GM19324 (cell line): ENCODE data around the gene MZT2A.
"Not testable (repeated sequence)": the region's sequence is repeated elsewhere in the genome, so short reads cannot be mapped to it uniquely, and the experiment has no call there.

Experiments
- ATAC-seq: cut with Tn5 transposase; IDR thresholded peaks from one replicate; pipeline ENCODE4 v1.9.1; 2021; ENCODE audit warnings: mild to moderate bottlenecking, moderate library complexity; ENCODE audit not compliant: unreplicated experiment, low FRiP score

The MZT2A gene

DNA sequence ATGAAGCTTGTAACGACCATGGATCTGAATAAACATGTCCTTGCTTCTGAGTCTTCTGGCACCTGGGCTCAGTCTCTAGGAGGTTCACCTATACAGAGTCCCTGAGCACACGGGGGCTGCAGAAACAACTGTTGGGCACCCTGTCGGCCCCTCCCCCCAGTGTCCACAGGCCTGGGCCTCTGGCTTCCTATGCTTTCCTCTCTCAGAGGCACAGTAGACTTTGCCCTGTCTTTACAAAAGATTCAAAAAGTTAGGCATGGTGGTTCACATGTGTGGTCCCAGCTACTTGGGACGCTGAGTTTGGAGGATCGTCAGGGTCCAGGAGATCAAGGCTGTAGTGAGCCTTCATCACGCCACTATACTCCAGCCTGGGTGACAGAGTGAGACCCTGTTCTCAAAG lies 29.3 kb upstream of the MZT2A start:
- not testable (repeated sequence) for ATAC-seq

DNA sequence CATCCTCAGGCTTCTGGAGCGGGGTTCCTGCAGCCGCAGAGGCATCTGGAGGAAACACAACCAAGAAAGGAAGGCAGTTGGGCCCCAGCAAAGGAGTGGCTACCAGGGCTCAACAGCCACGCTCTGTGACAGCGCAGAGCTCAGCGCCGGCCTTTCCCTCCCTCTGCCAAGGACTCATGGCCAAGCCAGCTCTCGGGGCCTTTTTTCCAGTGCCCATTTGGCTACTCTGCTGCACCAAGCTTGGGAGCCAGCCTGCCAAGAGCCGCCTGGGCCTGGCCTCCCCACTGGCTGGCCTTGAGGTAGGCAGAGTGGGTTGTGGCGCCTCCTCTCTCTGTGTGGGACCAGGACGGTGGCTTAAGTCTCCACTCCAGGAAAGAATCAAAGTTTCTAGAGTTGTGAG lies 28.3 kb upstream of the MZT2A start:
- ATAC-seq = no peak

DNA sequence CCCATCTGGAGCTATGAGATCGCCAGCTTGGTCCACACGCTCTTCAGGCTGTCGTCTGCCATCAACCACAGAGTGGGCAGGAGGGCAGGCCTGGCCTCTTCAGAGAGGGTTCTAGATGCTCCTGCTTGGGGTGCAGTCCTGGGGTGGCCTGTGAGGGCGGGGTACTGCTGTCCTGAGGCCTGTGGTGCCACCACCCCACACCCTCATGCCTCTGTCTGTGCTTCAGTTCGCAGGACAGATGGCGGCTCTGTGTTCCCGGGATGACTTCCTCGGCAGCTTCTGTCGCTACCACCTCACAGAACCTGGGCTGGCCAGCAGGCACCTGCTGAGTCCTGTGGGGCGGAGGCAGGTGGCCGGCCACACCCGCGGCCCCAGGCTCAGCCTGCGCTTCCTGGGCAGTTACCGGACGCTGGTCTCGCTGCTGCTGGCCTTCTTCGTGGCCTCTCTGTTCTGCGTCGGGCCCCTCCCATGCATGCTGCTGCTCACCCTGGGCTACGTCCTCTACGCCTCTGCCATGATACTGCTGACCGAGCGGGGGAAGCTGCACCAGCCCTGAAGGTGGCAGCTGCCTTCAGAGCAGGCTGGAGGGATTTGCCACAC lies 27.8 kb upstream of the MZT2A start:
- ATAC-seq = not testable (repeated sequence)

DNA sequence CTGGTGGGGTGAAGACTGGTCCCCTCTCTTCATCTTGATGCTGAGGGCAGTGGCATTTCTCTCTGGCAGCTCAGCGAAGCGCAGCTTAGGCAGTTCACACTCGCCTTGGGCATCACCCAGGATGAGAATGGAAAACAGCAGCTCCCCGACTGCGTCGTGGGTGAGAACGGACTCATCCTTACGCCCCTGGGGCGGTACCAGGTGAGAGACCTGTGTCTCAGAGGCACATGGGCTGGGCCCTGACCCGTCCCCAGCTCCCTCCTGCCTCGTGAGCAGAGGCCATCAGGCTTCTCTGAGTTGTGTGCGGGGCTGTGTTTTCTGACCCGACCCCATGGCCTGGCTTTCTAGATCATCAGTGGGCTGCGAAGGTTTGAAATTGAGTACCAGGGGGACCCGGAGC lies 27.3 kb upstream of the MZT2A start:
- no peak for ATAC-seq

DNA sequence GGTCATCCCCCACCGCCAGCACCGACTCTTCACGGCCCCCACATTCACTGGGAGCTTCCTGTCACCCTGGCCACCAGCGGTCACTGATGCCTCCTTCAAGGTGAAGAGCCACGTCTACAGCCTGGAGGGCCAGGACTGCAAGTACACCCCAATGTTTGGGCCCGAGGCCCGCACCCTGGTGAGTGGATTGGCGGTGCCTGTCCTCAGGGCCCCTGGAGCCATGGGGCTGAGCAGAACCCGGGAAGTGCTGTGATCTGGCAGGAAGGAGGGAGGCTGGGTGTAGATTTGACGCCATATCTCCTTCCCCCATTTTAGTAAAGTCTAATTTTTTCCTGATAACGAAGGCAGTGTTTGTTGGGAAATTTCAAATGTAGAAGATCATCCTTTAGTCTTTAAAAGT lies 26.3 kb upstream of the MZT2A start:
- ATAC-seq = not testable (repeated sequence)

DNA sequence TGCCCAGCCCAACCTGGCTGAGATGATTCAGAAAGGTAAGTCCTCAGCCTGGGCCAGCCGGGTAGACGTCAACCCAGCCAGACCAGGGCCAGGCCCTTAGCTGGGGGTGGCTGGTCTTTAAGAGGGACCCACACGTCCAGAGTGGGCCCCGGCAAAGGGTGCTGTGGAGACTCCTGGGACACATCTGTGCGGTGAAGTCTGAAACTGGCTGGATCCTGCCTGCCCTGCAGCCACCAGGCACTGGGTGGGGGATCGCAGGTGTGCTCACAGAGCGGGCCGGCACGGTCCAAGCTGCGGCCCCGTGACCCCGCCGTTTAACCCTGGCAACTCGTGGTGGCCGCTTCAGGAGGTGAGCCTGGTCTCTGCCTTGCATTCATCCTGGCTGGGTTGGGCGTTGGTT lies 25.7 kb upstream of the MZT2A start:
- ATAC-seq = not testable (repeated sequence)

DNA sequence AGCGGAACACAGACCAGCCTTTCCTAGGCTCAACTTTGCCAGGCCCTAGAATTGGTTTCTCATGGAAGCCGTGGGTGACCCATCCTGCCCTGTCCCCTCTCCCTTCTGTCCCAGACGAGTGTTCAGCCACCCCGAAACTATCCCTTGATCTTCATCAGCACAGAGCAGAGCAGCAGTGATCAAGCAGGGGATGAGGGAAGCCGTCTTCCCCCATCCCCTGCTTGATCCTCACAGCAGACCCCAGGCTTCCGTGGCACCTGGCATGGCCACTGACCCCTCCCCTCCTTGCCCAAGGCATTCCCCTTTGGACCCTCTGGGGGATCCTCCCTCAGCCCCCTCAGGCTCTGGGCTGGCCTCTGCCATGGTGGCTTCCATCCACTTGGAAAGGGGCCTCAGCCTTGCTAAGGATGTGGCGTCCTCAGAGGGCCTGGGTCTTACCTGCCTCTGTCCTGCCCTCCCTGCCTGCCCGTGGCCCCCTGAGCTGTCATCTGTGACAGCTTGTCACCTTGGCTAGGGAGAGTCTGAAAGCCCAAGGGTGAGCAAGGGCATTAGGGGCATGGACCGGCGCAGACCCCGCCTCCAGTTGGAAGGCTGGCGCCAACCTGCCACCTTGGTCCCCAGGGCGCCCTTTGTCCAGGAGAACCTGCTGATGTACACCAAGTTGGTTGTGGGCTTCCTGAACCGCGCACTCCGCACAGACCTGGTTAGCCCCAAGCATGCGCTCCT lies 25.1 kb upstream of the MZT2A start:
- no peak for ATAC-seq

DNA sequence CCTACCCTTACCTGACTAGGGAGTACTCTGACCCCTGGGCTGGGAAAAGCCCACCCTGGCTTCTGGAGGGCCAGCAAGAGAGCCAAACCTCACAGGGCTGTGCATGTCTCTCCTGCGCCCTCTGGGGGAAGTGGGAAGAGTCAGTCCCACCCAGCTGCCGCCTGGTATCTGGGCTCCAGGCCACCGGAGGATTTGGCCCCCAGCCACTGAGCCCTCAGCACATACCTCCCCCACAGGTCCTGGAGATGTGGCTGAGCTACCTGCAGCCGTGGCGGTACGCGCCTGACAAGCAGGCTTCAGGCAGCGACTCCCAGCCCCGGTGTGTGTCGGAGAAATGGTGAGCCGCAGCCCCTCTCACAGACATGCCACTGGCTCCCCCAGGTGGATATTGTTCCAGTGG lies 24.4 kb upstream of the MZT2A start:
- not testable (repeated sequence) for ATAC-seq

DNA sequence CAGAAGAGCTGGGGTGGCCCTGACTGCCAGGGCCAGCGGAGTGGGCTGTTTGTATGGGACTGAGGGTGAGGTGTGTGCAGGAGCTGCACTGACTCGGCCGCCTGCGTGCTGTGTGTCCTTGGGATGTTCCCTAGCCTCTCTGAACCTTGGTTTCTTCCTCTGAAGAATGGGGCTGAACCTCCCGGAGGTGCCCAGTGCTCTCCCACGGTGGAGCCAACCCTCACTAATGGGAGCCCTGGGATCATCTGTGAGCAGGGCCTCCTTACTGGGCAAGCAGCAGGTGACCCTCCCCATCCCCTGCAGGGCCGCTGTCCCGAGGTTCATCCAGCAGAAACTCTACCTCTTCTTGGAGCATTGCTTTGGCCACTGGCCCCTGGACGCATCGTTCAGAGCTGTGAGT lies 23.8 kb upstream of the MZT2A start:
- ATAC-seq = no peak

DNA sequence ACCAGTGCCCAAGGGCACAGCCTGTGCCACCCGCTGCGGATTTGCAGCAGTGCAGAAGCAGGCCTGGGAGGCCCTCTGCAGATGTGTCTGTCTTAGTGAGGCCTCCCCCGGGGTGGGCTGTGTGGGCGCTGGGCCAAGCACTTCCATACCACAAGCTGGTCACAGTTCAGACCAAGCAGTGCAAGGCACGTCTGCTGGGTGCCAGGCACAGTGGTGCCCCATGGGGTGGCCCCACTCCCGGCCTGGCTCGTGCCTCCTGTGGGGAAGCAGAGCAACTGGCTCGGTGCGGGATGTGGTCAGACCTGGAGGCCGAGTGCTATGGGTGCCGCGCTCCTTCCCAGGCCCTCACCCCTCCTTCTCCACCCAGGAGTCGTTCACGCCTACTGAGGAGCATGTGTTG lies 23.0 kb upstream of the MZT2A start:
- not testable (repeated sequence) for ATAC-seq

DNA sequence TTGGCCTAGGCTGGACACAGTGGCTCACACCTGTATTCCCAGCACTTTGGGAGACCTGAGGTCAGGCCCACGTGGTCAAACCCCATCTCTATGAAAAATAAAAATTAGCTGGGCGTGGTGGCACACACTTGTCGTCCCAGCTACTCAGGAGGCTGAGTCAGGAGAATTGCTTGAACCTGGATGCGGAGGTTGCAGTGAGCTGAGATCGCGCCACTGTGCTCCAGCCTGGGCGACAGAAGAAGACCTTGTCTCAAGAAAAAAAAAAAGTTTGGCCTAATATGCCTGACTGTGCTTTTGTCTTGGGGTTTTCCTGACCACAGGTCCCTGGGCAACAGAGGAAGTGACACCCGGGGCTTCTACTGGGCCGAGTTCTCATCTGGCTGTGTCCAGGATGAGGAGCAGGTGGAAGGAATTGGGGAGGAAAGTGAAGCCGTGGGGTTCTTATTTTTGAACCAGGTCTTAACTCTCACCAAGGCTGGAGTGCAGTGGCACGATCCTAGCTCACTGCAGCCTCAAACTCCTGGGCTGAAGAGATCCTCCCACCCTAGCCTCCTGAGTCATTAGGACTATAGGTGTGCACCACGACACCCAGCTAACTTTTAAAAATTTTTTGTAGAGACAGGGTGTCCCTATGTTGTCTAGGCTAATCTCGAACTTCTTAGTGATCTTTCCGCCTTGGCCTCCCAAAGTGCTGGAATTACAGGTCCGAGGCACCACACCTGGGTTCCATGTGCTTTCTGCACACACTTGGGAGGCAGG lies 22.4 kb upstream of the MZT2A start:
- not testable (repeated sequence) for ATAC-seq

DNA sequence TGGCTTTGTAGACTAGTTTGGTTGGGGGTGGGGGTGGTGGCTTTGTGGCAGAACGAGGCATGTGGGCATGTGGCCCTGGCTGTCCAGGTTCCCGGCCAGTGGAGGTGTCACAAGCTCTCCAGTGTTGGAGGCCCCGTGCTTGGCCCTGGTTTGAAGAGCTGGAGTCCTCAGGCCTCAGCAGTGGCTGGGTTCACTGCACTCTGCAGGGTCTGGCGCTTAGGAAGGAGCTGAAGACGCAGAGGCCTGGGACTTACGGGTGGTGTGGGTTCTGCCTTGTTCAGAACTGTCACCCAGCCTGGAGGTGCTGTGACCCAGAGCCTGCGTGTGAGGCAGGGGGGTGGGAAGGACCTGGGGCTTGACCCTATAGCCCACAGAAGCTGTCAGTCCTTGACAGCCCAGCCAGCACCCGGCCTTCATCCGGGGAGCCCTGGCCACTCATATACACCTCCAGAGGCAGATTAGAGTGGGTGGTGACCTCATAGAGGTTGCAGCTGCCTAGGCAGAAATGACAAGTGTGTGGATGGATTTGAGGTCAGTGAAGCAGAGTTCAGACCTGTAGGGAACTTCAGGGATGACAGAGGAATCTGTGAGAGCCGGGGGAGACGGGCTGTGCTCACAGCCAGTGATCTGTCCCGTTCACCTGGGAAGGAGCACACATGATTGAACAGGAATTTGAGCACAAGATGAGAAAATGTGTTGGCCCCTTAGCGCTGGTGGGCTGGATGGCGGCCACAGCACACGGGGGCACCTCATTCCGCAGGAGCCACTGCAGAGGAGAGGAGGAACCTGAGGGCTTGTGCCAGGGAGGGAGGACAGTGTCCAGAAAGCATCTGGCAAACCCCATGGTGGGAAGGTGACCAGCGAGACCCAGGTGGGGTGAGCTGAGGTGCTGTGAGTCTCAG lies 20.0 kb upstream of the MZT2A start:
- ATAC-seq = not testable (repeated sequence)

DNA sequence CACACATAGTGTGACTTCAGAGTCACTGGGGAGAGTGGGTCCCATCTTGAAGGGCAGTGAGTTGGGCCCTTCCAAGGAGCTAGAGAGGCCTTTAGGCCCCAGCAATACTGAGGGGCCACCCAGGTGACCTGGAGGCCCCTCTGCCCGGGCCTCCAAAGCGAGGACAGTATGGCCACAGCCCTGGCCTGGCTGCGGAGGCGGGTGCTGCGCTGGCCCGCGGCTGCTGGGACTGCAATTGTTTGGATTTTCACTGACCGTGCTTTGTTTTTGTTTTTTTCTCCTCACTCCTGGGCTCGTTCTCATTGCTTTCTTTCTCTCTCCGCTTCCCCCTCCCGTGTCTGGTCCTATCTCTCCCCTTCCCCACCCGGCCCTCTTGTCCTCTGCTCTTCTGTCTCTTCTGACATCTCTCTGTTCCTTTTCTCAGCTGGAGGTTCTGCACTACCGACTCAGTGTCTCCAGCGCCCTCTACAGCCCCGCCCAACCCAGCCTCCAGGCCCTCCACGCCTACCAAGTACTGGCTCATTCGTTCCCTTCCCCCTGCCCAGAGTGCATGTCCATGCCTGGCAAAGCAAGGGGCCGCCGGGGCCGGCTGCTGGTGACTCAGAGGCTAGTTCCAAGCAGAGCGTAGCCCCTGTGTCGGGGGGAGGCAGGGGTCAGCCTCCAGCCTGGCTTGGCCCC lies 19.2 kb upstream of the MZT2A start:
- not testable (repeated sequence) for ATAC-seq

DNA sequence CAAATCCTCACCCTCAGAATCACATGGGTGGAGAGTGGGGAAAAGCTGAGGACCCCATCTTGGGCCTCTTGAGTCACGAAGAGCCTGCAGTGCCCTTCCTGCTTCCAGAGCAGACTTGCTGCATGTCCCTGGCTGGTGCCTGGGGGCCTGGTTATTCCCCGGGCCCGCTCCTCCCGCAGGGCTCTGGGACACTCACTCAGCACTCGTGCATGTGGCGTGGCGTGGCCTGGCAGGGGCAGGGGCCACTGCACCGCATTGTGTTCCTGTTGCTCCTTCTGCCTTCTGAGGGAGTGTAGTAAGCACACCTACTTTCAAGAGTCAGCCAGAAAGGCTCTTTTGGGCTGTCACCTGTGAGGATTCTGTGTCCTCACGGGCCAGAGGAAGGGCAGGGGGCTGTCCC lies 17.4 kb upstream of the MZT2A start:
- ATAC-seq = no peak

DNA sequence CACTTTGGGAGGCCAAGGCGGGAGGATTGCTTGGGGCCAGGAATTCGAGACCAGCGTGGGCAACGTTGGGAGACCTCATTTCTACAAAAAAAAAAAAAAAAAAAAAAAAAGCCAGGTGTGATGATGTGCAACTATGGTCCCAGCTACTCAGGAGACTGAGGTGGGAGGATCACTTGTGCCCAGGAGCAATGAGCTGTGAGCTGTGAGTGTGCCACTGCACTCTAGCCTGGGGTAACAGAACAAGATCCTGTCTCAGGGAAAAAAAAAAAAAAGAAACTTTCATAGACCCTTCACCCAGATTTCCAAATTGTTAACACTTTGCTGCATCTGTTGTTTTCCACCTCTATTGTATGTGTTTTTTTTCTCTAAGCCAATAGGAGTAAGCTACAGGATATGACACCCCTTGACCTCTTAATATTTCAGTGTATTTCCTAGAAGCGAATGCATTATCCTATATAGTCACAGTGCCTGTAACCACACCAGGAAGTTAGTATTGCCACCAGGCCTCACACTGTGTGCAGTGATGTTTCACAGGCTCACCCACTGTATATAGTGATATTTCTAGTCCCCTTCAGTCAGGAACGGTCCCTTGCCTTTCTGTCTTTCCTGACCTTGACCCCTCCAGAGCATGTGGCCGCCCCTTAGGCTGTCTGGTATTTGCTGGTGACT lies 12.0 kb upstream of the MZT2A start:
- not testable (repeated sequence) for ATAC-seq

DNA sequence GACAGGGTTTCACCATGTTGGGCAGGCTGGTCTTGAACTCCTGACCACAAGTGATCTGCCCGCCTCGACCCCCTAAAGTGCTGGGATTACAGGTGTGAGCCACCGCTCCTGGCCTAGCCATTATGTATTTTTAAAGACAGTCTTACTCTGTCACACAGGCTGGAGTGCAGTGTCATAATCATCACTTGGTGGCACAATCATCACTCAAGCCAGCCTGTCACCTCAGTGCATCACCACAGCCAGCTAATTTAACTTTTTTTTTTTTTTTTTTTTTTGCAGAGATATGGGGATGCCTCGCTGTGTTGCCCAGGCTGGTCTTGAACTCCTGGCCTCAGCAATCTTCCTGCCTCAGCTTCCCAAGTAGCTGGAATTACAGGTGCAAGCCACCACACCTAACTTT lies 11.4 kb upstream of the MZT2A start:
- not testable (repeated sequence) for ATAC-seq

DNA sequence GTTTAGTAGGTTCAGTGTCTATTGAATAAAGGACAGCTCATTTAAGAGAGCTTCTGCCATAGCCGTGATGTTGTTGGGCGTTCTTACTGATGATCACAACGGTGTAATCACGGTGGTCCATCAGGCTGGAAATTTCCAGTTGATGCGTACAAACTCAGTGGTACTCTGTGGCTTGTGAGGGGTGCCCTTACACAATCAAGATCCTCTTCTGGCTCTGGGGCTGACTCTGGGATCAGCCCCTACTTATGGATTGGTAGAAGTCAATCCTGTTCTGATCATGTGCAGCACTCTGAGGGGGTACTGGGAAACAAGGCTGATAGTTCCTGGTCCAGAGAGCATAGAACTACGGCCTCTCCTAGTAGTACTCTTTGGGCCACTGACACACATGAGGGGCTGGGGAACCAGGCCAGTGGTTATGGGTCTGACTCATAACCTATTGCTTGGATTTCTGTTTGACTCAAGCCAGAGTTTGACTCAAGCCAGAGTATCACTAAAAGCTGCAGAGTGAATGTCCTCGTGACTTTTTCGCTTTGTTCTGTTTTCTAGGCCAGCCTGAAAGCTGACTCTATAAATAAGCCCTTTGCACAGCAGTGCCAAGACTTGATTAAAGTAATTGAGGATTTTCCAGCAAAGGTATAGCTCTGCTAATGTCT lies 6.2 kb upstream of the MZT2A start:
- ATAC-seq = not testable (repeated sequence)

DNA sequence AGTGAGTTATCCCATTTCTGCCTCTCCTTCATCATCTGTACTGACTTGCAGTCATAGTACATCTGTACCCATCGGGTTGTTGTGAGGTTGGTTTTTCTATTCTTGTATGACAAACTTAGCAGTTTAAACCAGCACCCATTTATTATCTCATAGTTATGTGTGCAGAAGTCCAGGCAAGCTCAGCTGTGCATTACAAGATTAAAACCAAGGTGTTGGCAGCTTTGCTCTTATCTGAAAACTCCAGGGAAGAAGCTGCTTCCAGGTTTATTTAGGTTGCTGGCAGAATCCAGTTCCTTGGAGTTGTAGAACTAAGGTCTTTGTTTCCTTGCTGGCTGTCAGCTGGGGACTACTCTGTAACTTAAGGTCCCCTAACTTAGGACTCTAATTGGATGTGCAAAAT lies 3.3 kb upstream of the MZT2A start:
- ATAC-seq = not testable (repeated sequence)
